GM19455 (cell line): Measurements from ENCODE around the gene TENT4A.

Source experiments
- ATAC-seq: cut with Tn5 transposase; IDR thresholded peaks from one replicate; pipeline ENCODE4 v1.9.1; 2021; ENCODE audit not compliant: unreplicated experiment

Gene TENT4A

DNA sequence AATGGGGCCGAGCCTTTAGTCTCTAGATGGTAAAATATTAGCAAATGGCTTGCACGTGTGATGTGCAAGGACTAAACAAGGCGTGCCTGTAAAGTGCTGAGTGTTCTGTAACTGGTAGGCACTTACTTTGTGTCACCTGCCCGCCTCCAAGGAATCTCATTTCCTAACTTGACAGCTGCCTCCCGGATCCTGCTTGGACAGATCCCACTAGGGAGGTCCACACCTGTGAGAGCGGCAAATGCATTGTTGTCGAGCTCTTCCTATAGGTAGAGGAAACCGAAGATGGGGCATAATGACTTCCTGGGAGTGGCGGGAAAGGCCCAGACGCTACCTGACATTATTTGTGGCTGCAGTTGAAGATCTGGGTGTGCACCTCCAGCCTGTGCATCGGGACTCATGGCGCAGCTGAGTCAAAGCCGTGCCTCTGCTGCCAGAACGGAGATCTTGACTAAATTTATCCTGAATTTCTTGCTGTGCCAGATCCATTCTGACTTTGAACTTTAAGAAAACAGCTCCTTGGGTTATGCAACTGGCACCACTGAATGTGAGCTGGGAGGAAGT is 79.8 kb downstream of the TENT4A start:
- no peak for ATAC-seq

- ATAC-seq = no peak
Measured at GRCh38 chr5:6801236-6801635, 88.0 kb downstream of the TENT4A start.

GRCh38 chr5:6803981-6804550 is 90.8 kb downstream of the TENT4A start:
- ATAC-seq = no peak

DNA sequence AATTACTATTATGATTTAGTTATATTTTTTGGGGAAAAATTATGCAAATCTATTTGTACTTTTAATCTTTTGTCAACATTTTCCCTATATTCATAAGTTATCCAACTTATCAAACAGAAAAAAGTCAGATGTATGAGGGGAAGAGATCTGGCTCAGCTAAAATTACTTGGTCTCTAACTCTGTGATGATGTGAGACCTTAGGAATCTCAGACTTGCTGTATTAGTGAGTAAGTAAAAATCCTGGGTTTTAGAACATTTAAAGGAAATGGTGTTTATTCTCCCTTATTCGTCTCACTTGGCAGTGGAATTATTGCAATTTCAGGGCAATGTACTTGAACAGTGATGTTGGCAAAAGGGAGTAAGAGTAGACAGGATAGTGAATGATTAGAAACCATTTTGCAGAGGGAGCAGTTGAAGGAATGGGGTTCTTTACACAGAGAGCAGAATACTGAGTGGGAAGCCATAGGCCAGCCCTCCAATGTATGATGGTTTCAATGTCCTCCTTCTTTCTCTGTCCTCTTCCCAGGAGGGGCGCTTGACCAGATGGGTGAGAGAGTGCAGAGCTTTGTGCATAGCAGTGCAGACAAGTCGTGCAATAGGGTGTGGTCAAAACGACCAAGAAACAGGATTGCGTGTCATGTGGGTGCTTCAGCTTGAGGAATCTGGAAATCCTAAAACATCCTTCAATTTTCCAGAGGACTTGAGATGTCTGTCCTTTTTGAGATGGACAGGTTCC is 91.7 kb downstream of the TENT4A start:
- ATAC-seq = no peak

- no peak for ATAC-seq
Measured at GRCh38 chr5:6805841-6806240, 92.6 kb downstream of the TENT4A start.
